ENCODE results near the gene ATP12A. TPM values are rescaled to one million over a fixed set of nuclear protein-coding genes. Genes with fewer than 3 reads are reported as not detected.
A peak's percentile ranks its signal among the peaks of the same experiment; 100 is the strongest.

Gene ATP12A
- total RNA-seq, 1 donor from 2014 or later, result not detected

- TF ChIP-seq POLR2AphosphoS5 (IDR thresholded peaks at IDR 0.05; ENCODE audit: insufficient read depth in 1 of 2, low read depth in 1 of 2) (no peak), CTCF (IDR thresholded peaks at IDR 0.05) (no peak), POLR2A (IDR thresholded peaks at IDR 0.05) (no peak)
- no peaks in the 10 kb centered on the region for H3K36me3 ChIP-seq
- no peak overlapping the region for H3K27ac ChIP-seq
- H3K9me3 ChIP-seq, result no peaks in the 10 kb centered on the region
- peaks cover 22% of the 10 kb centered on the region for H3K4me1 ChIP-seq
- H3K4me3 ChIP-seq, result peak overlapping the region in 1 of 2 donors; percentile 30
- no peaks in the 10 kb centered on the region for H3K27me3 ChIP-seq
- no peak for DNase-seq (ENCODE audit: extremely low spot score in 2 of 2)
- intact Hi-C loops (cut with DNase I), result no loop called here
Measured at GRCh38 chr13:24746618-24747247, 66.5 kb downstream of the ATP12A start.

DNA sequence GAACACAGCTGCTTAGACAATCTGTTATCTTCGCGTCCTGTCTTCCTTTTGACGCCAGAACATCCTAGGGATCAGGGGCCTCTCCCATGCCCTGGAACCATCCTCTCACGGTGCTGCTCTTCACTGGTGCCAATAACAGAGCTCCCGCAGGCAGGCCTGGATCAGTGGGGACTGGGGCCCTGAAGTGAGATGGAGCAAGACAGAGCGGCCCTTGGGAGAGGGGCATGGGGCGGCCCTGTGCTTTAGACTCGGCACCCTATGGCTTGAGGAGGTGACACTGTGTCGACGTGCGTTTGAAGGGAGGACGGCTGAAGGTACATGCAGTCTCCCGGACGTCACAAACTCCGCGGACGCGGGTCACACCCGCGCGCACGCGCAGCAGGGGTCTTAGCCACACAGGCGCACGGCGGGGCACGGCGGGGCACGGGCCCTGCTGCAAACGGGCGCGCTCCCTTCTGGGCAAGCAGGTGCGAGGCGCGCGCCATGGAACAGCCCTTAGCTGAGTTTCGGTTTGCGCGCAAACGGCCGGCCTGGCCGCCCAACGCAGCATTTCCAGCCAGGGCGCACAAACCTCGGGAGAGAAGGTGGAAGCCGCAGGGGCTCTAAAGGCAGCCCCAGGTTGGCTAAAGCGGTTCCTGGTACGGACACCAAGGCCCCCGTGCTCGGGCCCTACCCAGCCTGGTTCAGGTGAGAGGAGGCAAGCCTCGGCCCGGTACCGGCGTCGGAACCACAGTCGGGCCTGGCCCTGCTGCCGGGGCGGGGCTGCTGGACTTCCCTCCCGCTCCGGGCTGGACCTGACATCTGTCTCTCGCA, 67.2 kb downstream of the ATP12A start:
- intact Hi-C loops (cut with DNase I), result no loop called here
- Histone ChIP-seq H3K27ac (no peak overlapping the region), H3K4me1 (peaks cover 22% of the 10 kb centered on the region), H3K36me3 (no peaks in the 10 kb centered on the region), H3K9me3 (no peaks in the 10 kb centered on the region), H3K4me3 (peak overlapping the region; percentile 15 to 30), H3K27me3 (no peaks in the 10 kb centered on the region)
- DNase-seq (ENCODE audit: extremely low spot score in 2 of 2), result no peak
- TF ChIP-seq POLR2A (IDR thresholded peaks at IDR 0.05) (no peak), POLR2AphosphoS5 (IDR thresholded peaks at IDR 0.05; ENCODE audit: insufficient read depth in 1 of 2, low read depth in 1 of 2) (no peak)

DNA sequence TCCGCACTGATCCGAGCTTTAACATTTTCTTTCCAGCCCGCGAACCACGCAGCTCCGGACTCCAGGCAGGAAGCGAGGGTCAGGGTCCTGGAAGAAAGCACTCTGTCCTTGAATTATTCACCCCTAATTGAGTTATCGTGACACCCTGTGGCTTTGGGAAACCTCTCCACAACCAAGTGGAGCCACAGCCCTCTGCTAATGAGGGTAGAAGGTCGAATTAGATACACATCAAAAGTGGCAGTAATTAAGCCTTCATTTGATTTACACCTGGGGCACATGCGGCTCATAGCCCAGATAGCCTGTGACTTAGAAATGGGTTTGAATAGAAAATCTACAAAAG, 67.8 kb downstream of the ATP12A start:
- DNase-seq (ENCODE audit: extremely low spot score in 2 of 2), result no peak
- no peaks in the 10 kb centered on the region for H3K9me3 ChIP-seq
- H3K36me3 ChIP-seq, result no peaks in the 10 kb centered on the region
- peaks cover 22% of the 10 kb centered on the region for H3K4me1 ChIP-seq
- intact Hi-C loops (cut with DNase I), result no loop called here
- H3K27me3 ChIP-seq, result no peaks in the 10 kb centered on the region
- TF ChIP-seq POLR2A (IDR thresholded peaks at IDR 0.05), result no peak
- TF ChIP-seq CTCF (IDR thresholded peaks at IDR 0.05), result no peak
- no peak for TF ChIP-seq POLR2AphosphoS5 (IDR thresholded peaks at IDR 0.05; ENCODE audit: insufficient read depth in 1 of 2, low read depth in 1 of 2)
- H3K4me3 ChIP-seq, result peak overlapping the region in 1 of 2 donors; percentile 30
- H3K27ac ChIP-seq, result no peak overlapping the region

DNA sequence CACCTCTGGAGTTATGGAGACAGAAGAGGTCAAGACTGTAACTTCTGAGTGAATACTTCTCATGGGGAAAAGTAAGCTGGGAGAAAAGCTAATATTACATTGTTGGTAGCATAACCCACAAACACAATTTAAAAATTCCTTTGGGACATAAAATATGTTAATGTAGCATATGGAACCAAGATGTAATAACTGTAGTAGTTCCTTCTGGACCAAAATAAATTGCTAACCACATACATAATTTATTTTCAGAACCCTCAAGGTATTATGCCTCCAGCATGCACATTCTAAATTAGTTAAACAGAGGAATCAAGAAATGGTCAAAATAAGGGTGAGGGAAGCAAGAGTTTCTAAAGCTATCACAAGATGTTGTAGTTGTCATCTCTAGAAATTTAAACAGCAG, 79.0 kb downstream of the ATP12A start:
- TF ChIP-seq CTCF (IDR thresholded peaks at IDR 0.05), result no peak
- no peak for TF ChIP-seq POLR2AphosphoS5 (IDR thresholded peaks at IDR 0.05; ENCODE audit: insufficient read depth in 1 of 2, low read depth in 1 of 2)
- TF ChIP-seq POLR2A (IDR thresholded peaks at IDR 0.05), result no peak
- no peak for DNase-seq (ENCODE audit: extremely low spot score in 2 of 2)
- H3K27me3 ChIP-seq, result no peaks in the 10 kb centered on the region
- no peaks in the 10 kb centered on the region for H3K4me1 ChIP-seq
- no peak overlapping the region for H3K4me3 ChIP-seq
- intact Hi-C loops (cut with DNase I), result no loop called here
- no peak overlapping the region for H3K27ac ChIP-seq
- no peaks in the 10 kb centered on the region for H3K36me3 ChIP-seq
- no peaks in the 10 kb centered on the region for H3K9me3 ChIP-seq

Small RNA genes within 50 kb of the gene (small RNA-seq; reads per million reads assigned to genes)
- gene RNY1P7, result not detected

Other genes with a start within 250 kb of the ATP12A start
- gene PARP4, start 167.6 kb upstream of the ATP12A start, total RNA-seq, result 47.4 TPM
- not detected for gene RNF17, start 83.8 kb downstream of the ATP12A start, total RNA-seq

Measured in vagina (tissue), 2 donors.